SH-SY5Y (cell line): ENCODE measurements around the gene RCE1.

Experiments
- GATA2 ChIP-seq: IDR thresholded peaks from 2 replicates; pipeline ENCODE4 v1.6.1; 2011; ENCODE audit warnings: mild to moderate bottlenecking, low read depth, low read length
- GATA3 ChIP-seq: IDR thresholded peaks from 2 replicates; pipeline ENCODE4 v1.6.1; 2011; ENCODE audit warnings: low read depth, mild to moderate bottlenecking, low read length, moderate library complexity

- TF ChIP-seq GATA2 (no peak), GATA3 (no peak)
Observed at GRCh38 chr11:66868082-66868725, 25.0 kb downstream of the RCE1 start.
